ENCODE measurements around the gene ANXA9.

ANXA9 gene

GRCh38 chr1:150974580-150975478, 7.3 kb upstream of the ANXA9 start, which contains the start of gene CERS2:
CERS2 (minus strand) TSS chr1:150974835; CDS start chr1:150969090, 5,745 bp downstream.
- no peak for DNase-seq (ENCODE audit: low read depth)

GRCh38 chr1:150976401-150976821, 5.7 kb upstream of the ANXA9 start:
- no peak for DNase-seq (ENCODE audit: low read depth)

GRCh38 chr1:150976879-150977694, 5.0 kb upstream of the ANXA9 start:
- DNase-seq (ENCODE audit: low read depth) = peak; percentile 100

- no peak for DNase-seq (ENCODE audit: low read depth)
These were observed 2.7 kb upstream of the ANXA9 start for GRCh38 chr1:150979092-150980056.

GRCh38 chr1:150981177-150981804, 801 bp upstream of the ANXA9 start:
- no peak for DNase-seq (ENCODE audit: low read depth)

GRCh38 chr1:150985179-150985825, 3.2 kb downstream of the ANXA9 start:
- DNase-seq (ENCODE audit: low read depth) = no peak

GRCh38 chr1:150987924-150988323, 5.8 kb downstream of the ANXA9 start:
- no peak for DNase-seq (ENCODE audit: low read depth)

GRCh38 chr1:150992626-150993025, 10.5 kb downstream of the ANXA9 start:
- no peak for DNase-seq (ENCODE audit: low read depth)

- no peak for DNase-seq (ENCODE audit: low read depth)
These were observed 12.2 kb downstream of the ANXA9 start for GRCh38 chr1:150994248-150994647.

GRCh38 chr1:150995460-150995859, 13.4 kb downstream of the ANXA9 start:
- DNase-seq (ENCODE audit: low read depth) = no peak

GRCh38 chr1:150995896-150996295, 13.8 kb downstream of the ANXA9 start:
- no peak for DNase-seq (ENCODE audit: low read depth)

- DNase-seq (ENCODE audit: low read depth) = no peak
These were observed 15.2 kb downstream of the ANXA9 start for GRCh38 chr1:150997126-150997872.

GRCh38 chr1:150997949-150998348, 15.9 kb downstream of the ANXA9 start:
- DNase-seq (ENCODE audit: low read depth) = no peak

GRCh38 chr1:150999051-150999674, 17.1 kb downstream of the ANXA9 start:
- no peak for DNase-seq (ENCODE audit: low read depth)

- DNase-seq (ENCODE audit: low read depth) = no peak
These were observed 17.8 kb downstream of the ANXA9 start for GRCh38 chr1:150999926-151000325.

- no peak for DNase-seq (ENCODE audit: low read depth)
These were observed 18.3 kb downstream of the ANXA9 start for GRCh38 chr1:151000408-151000807.

GRCh38 chr1:151001602-151002001, 19.5 kb downstream of the ANXA9 start:
- no peak for DNase-seq (ENCODE audit: low read depth)

GRCh38 chr1:151002051-151002450, 20.0 kb downstream of the ANXA9 start:
- no peak for DNase-seq (ENCODE audit: low read depth)

GRCh38 chr1:151002611-151003010, 20.5 kb downstream of the ANXA9 start:
- DNase-seq (ENCODE audit: low read depth) = no peak

- no peak for DNase-seq (ENCODE audit: low read depth)
These were observed 21.1 kb downstream of the ANXA9 start for GRCh38 chr1:151003180-151003579.

Measured in CMK (cell line).